Stimulated activated CD4-positive, alpha-beta T cell treated with anti-CD3 and anti-CD28 coated beads, Interleukin-4, amount 100 ng/mL, for 24 hours (primary cell): Measurements from ENCODE around the gene GPR61.

ENCODE experiments used
- DNase-seq: peaks from one replicate; pipeline ENCODE4 v3.0.0-alpha.2; 2020

GPR61 gene

GRCh38 chr1:109539676-109540075 lies at the start of gene GPR61:
GPR61 (plus strand) TSS chr1:109539872; CDS start chr1:109543023, 3,151 bp downstream.
- DNase-seq: no peak

- peak; percentile 78 for DNase-seq
Measured at GRCh38 chr1:109490029-109490933, 49.4 kb upstream of the GPR61 start.

- DNase-seq: no peak
Measured at GRCh38 chr1:109490934-109491302, 48.8 kb upstream of the GPR61 start.

- DNase-seq: no peak
Measured at GRCh38 chr1:109491372-109491771, 48.3 kb upstream of the GPR61 start.

- no peak for DNase-seq
Measured at GRCh38 chr1:109492779-109493178, 46.9 kb upstream of the GPR61 start.

GRCh38 chr1:109493227-109493626 lies 46.4 kb upstream of the GPR61 start:
- no peak for DNase-seq

- DNase-seq: peak; percentile 90
Measured at GRCh38 chr1:109493805-109494539, 45.7 kb upstream of the GPR61 start, which contains the start of gene CYB561D1. CYB561D1 (plus strand) TSS chr1:109494094; CDS start chr1:109494140, 46 bp downstream.

GRCh38 chr1:109495738-109496137 lies 43.9 kb upstream of the GPR61 start:
- no peak for DNase-seq

- no peak for DNase-seq
Measured at GRCh38 chr1:109497449-109498160, 42.1 kb upstream of the GPR61 start.

- no peak for DNase-seq
Measured at GRCh38 chr1:109498161-109498801, 41.4 kb upstream of the GPR61 start.

GRCh38 chr1:109499081-109499480 lies 40.6 kb upstream of the GPR61 start:
- no peak for DNase-seq

GRCh38 chr1:109499661-109500536 lies 39.8 kb upstream of the GPR61 start:
- DNase-seq: peak; percentile 63

- no peak for DNase-seq
Measured at GRCh38 chr1:109500941-109501381, 38.7 kb upstream of the GPR61 start.

- no peak for DNase-seq
Measured at GRCh38 chr1:109501644-109502363, 37.9 kb upstream of the GPR61 start.

GRCh38 chr1:109502364-109502851 lies 37.3 kb upstream of the GPR61 start:
- DNase-seq: peak; percentile 43

- DNase-seq: no peak
Measured at GRCh38 chr1:109503935-109504334, 35.7 kb upstream of the GPR61 start.

- DNase-seq: no peak
Measured at GRCh38 chr1:109504974-109505373, 34.7 kb upstream of the GPR61 start.

GRCh38 chr1:109508001-109508872 lies 31.4 kb upstream of the GPR61 start:
- no peak for DNase-seq

GRCh38 chr1:109508873-109509175 lies 30.8 kb upstream of the GPR61 start:
- DNase-seq: no peak
